HG02885 (cell line): ENCODE data around the gene TELO2.

Source experiments
- ATAC-seq: cut with Tn5 transposase; IDR thresholded peaks from one replicate; pipeline ENCODE4 v1.9.1; 2021; ENCODE audit warnings: mild to moderate bottlenecking; ENCODE audit not compliant: unreplicated experiment, poor library complexity

Gene TELO2

GRCh38 chr16:1492923-1493745 is at the start of gene TELO2:
TSS of gene TELO2 (plus strand) at chr16:1493360. CDS start at chr16:1494282, 922 bp downstream.
- peak; percentile 76 for ATAC-seq

- ATAC-seq, result no peak
These were observed 49.7 kb upstream of the TELO2 start for GRCh38 chr16:1443403-1443973.

GRCh38 chr16:1443980-1444729 is 49.0 kb upstream of the TELO2 start, which contains the start of gene CCDC154:
TSS of gene CCDC154 (minus strand) at chr16:1444556. CDS start at chr16:1444322, 234 bp downstream.
- no peak for ATAC-seq

- no peak for ATAC-seq
These were observed 48.2 kb upstream of the TELO2 start for GRCh38 chr16:1444730-1445517.

- ATAC-seq, result no peak
These were observed 47.5 kb upstream of the TELO2 start for GRCh38 chr16:1445518-1446203.

- no peak for ATAC-seq
These were observed 46.7 kb upstream of the TELO2 start for GRCh38 chr16:1446296-1447080.

- no peak for ATAC-seq
These were observed 45.2 kb upstream of the TELO2 start for GRCh38 chr16:1447965-1448364.

GRCh38 chr16:1448536-1449116 is 44.5 kb upstream of the TELO2 start:
- ATAC-seq, result no peak

GRCh38 chr16:1449201-1449788 is 43.9 kb upstream of the TELO2 start:
- ATAC-seq, result no peak

GRCh38 chr16:1450218-1450617 is 42.9 kb upstream of the TELO2 start:
- no peak for ATAC-seq

- ATAC-seq, result no peak
These were observed 42.3 kb upstream of the TELO2 start for GRCh38 chr16:1450841-1451240.

GRCh38 chr16:1451702-1452392 is 41.3 kb upstream of the TELO2 start:
- ATAC-seq, result no peak

- ATAC-seq, result no peak
These were observed 40.6 kb upstream of the TELO2 start for GRCh38 chr16:1452530-1452929.

- ATAC-seq, result no peak
These were observed 39.8 kb upstream of the TELO2 start for GRCh38 chr16:1453316-1453715.

GRCh38 chr16:1454561-1454960 is 38.6 kb upstream of the TELO2 start:
- ATAC-seq, result no peak

- ATAC-seq, result no peak
These were observed 37.7 kb upstream of the TELO2 start for GRCh38 chr16:1455190-1456171.

- ATAC-seq, result no peak
These were observed 36.2 kb upstream of the TELO2 start for GRCh38 chr16:1456951-1457350.
